SH-SY5Y (cell line): Measurements from ENCODE around the gene GPR17.

ENCODE experiments used
- GATA2 ChIP-seq: IDR thresholded peaks from 2 replicates; pipeline ENCODE4 v1.6.1; 2011; ENCODE audit warnings: mild to moderate bottlenecking, low read depth, low read length
- GATA3 ChIP-seq: IDR thresholded peaks from 2 replicates; pipeline ENCODE4 v1.6.1; 2011; ENCODE audit warnings: low read depth, mild to moderate bottlenecking, low read length, moderate library complexity

GRCh38 chr2:127598711-127599110 is 47.2 kb upstream of the GPR17 start:
- TF ChIP-seq GATA2 (no peak), GATA3 (no peak)
